Activated CD8-positive, alpha-beta memory T cell treated with anti-CD3 and anti-CD28 coated beads for 1 hour (primary cell): ENCODE results near the gene GREB1.
"Not testable (repeated sequence)": the region's sequence is repeated elsewhere in the genome, so short reads cannot be mapped to it uniquely, and the experiment has no call there.

ENCODE experiments used
- DNase-seq, 2 donors: peaks; one replicate each; pipeline ENCODE4 v3.0.0-alpha.2; 2020; ENCODE audit warnings: low read depth in 1 of 2; ENCODE audit errors: extremely low read depth in 1 of 2

GREB1 gene

GRCh38 chr2:11658208-11659114 lies 124.6 kb downstream of the GREB1 start:
- no peak for DNase-seq

GRCh38 chr2:11659115-11659475 lies 125.2 kb downstream of the GREB1 start:
- DNase-seq: no peak

GRCh38 chr2:11659851-11660250 lies 126.0 kb downstream of the GREB1 start:
- DNase-seq: no peak

- not testable (repeated sequence) for DNase-seq
Observed at GRCh38 chr2:11660396-11660795, 126.6 kb downstream of the GREB1 start.

GRCh38 chr2:11661891-11662435 lies 128.1 kb downstream of the GREB1 start:
- DNase-seq: no peak

- DNase-seq: no peak
Observed at GRCh38 chr2:11662882-11663281, 129.0 kb downstream of the GREB1 start.

GRCh38 chr2:11663427-11663826 lies 129.6 kb downstream of the GREB1 start:
- DNase-seq: no peak

GRCh38 chr2:11665028-11665427 lies 131.2 kb downstream of the GREB1 start:
- DNase-seq: no peak

GRCh38 chr2:11665510-11666362 lies 131.9 kb downstream of the GREB1 start:
- no peak for DNase-seq

GRCh38 chr2:11667194-11667593 lies 133.3 kb downstream of the GREB1 start:
- DNase-seq: no peak

GRCh38 chr2:11667866-11668637 lies 134.2 kb downstream of the GREB1 start:
- no peak for DNase-seq

GRCh38 chr2:11669454-11670291 lies 135.8 kb downstream of the GREB1 start, which contains the start of gene NTSR2:
Gene NTSR2, minus strand, starts transcription at chr2:11670195. Its CDS starts 66 bp downstream, at chr2:11670129.
- no peak for DNase-seq

- DNase-seq: no peak
Observed at GRCh38 chr2:11672407-11672806, 138.6 kb downstream of the GREB1 start.

- DNase-seq: no peak
Observed at GRCh38 chr2:11674983-11675382, 141.1 kb downstream of the GREB1 start.

GRCh38 chr2:11675423-11676112 lies 141.7 kb downstream of the GREB1 start:
- DNase-seq: no peak

GRCh38 chr2:11676640-11677039 lies 142.8 kb downstream of the GREB1 start:
- no peak for DNase-seq

GRCh38 chr2:11677136-11678055 lies 143.6 kb downstream of the GREB1 start:
- no peak for DNase-seq

GRCh38 chr2:11678306-11678960 lies 144.6 kb downstream of the GREB1 start:
- DNase-seq: no peak
